GM12878 (cell line): Measurements from ENCODE around the gene DDHD1. TPM values are rescaled to one million over a fixed set of nuclear protein-coding genes. Genes with fewer than 3 reads are reported as not detected.

Experiments
- BRCA1 ChIP-seq: IDR thresholded peaks from 2 replicates; pipeline ENCODE4 v1.6.1; 2011; ENCODE audit warnings: low read depth, low read length, improper control_type of control experiment
- CBFB ChIP-seq: IDR thresholded peaks from 2 replicates; pipeline ENCODE4 v1.6.1; 2016; ENCODE audit warnings: antibody characterized with exemption, low read depth
- CHD1 ChIP-seq: IDR thresholded peaks from 2 replicates; pipeline ENCODE4 v1.6.1; 2012; ENCODE audit warnings: low read depth, low read length, improper control_type of control experiment
- CREM ChIP-seq: IDR thresholded peaks from 2 replicates; pipeline ENCODE4 v1.6.1; 2014; ENCODE audit warnings: antibody characterized with exemption, low read depth
- JUND ChIP-seq: IDR thresholded peaks from 2 replicates; pipeline ENCODE4 v1.6.1; 2012; ENCODE audit warnings: low read depth, mild to moderate bottlenecking, low read length, improper control_type of control experiment, moderate library complexity
- MEF2A ChIP-seq: IDR thresholded peaks from 2 replicates; pipeline ENCODE4 v1.6.1; 2011; ENCODE audit warnings: low read depth, mild to moderate bottlenecking, low read length, moderate library complexity; ENCODE audit not compliant: insufficient read depth
- NFYB ChIP-seq: IDR thresholded peaks from 2 replicates; pipeline ENCODE4 v1.6.1; 2011; ENCODE audit warnings: low read depth, mild to moderate bottlenecking, low read length, improper control_type of control experiment, moderate library complexity; ENCODE audit not compliant: insufficient read depth
- NR2C2 ChIP-seq: IDR thresholded peaks from 2 replicates; pipeline ENCODE4 v1.6.1; 2011; ENCODE audit warnings: borderline replicate concordance, low read depth; ENCODE audit not compliant: control insufficient read depth, insufficient read length
- RAD51 ChIP-seq: fragments of 450-650 bp; IDR thresholded peaks from 2 replicates; pipeline ENCODE4 v1.6.1; 2016; ENCODE audit warnings: moderate library complexity, mild to moderate bottlenecking, inconsistent platforms
- SMAD1 ChIP-seq: fragments of 450-650 bp; IDR thresholded peaks from 2 replicates; pipeline ENCODE4 v1.6.1; 2018; ENCODE audit warnings: mild to moderate bottlenecking, low read depth; ENCODE audit not compliant: partially characterized antibody
- SP1 ChIP-seq: IDR thresholded peaks from one replicate; pipeline ENCODE4 v1.6.1; 2011; ENCODE audit warnings: low read depth, low read length
- SPI1 ChIP-seq: IDR thresholded peaks from 2 replicates; pipeline ENCODE4 v1.6.1; 2011; ENCODE audit warnings: low read depth, mild to moderate bottlenecking, low read length, moderate library complexity, borderline replicate concordance; ENCODE audit not compliant: insufficient read depth
- SREBF2 ChIP-seq: IDR thresholded peaks from 2 replicates; pipeline ENCODE4 v1.6.1; 2012; ENCODE audit warnings: mild to moderate bottlenecking, low read length
- SUZ12 ChIP-seq: fragments of 200-600 bp; sonication (generic); IDR thresholded peaks from one replicate; pipeline ENCODE4 v1.6.1; 2018; ENCODE audit warnings: antibody characterized with exemption, mild to moderate bottlenecking; ENCODE audit not compliant: unreplicated experiment
- ZBTB40 ChIP-seq: fragments of 450-650 bp; IDR thresholded peaks from 2 replicates; pipeline ENCODE4 v1.6.1; 2016; ENCODE audit warnings: mild to moderate bottlenecking, moderate library complexity, borderline replicate concordance
- polyA plus RNA-seq, 11 experiments: library from polyadenylated mRNA; depleted of rRNA in 4 of 11; unstranded in 6 of 11; stranded (reverse) in 5 of 11; fragments of >200 nt; fragmentation: Nextera tagmentation in 4 of 11; fragmentation: Illumina TruSeq in 1 of 11; extraction: Ambion mirVana in 4 of 11; extraction: Trizol in 1 of 11; gene quantifications; 1 replicate in 1 of 11; 2 replicates in 10 of 11; pipeline versions ENCODE4 v1.2.1 to v1.2.3, GENCODE V29; 2011 to 2016; ENCODE audit warnings: inconsistent platforms in 2 of 11, missing spikeins in 2 of 11, low read depth in 1 of 11
- total RNA-seq, 4 experiments: library from RNA; depleted of rRNA in 3 of 4; stranded (reverse); fragments of >200 nt in 3 of 4; fragmentation: Illumina TruSeq in 1 of 4; extraction: Trizol in 1 of 4; gene quantifications; 2 replicates each; pipeline versions ENCODE4 v1.2.1 to v1.2.3, GENCODE V29; 2013 to 2021
- TF ChIP-seq, protein P1 (sequence below): fragments of 450-650 bp; IDR thresholded peaks from 2 replicates; pipeline ENCODE4 v1.6.1; 2017; ENCODE audit warnings: low read depth, mild to moderate bottlenecking, moderate library complexity
- TF ChIP-seq, protein P2 (sequence below): fragments of 450-650 bp; IDR thresholded peaks from 2 replicates; pipeline ENCODE4 v1.6.1; 2016; ENCODE audit warnings: mild to moderate bottlenecking
- TF ChIP-seq, protein P3 (sequence below): IDR thresholded peaks from 2 replicates; pipeline ENCODE4 v1.6.1; 2011; ENCODE audit warnings: borderline replicate concordance, low read depth, mild to moderate bottlenecking, moderate library complexity, low read length; ENCODE audit not compliant: insufficient read depth, poor library complexity, severe bottlenecking

The DDHD1 gene
- total and polyA plus RNA-seq, 10 of the 15 experiments (the other 5 are each of a cell fraction or from before 2014, with no cell fraction given): 7.7 to 52.3 (median 28.5) TPM

GRCh38 chr14:53148671-53149070 is 4.5 kb downstream of the DDHD1 start (continued):
- TF ChIP-seq, protein P1, sequence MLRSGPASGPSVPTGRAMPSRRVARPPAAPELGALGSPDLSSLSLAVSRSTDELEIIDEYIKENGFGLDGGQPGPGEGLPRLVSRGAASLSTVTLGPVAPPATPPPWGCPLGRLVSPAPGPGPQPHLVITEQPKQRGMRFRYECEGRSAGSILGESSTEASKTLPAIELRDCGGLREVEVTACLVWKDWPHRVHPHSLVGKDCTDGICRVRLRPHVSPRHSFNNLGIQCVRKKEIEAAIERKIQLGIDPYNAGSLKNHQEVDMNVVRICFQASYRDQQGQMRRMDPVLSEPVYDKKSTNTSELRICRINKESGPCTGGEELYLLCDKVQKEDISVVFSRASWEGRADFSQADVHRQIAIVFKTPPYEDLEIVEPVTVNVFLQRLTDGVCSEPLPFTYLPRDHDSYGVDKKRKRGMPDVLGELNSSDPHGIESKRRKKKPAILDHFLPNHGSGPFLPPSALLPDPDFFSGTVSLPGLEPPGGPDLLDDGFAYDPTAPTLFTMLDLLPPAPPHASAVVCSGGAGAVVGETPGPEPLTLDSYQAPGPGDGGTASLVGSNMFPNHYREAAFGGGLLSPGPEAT: peak; percentile 49; the same call in 1 of the 2 replicates
- TF ChIP-seq SP1 (no peak), BRCA1 (no peak), SUZ12 (no peak), NR2C2 (no peak), RAD51 (peak; percentile 28; the same call in 1 of the 2 replicates), CREM (peak; percentile 44; the same call in 1 of the 2 replicates), SMAD1 (peak; percentile 28), CBFB (peak; percentile 76; the same call in 1 of the 2 replicates), SPI1 (no peak), SREBF2 (no peak), NFYB (no peak), MEF2A (peak; percentile 70), CHD1 (no peak), JUND (peak; percentile 73; the same call in 1 of the 2 replicates), ZBTB40 (no peak)
- TF ChIP-seq, protein P2, sequence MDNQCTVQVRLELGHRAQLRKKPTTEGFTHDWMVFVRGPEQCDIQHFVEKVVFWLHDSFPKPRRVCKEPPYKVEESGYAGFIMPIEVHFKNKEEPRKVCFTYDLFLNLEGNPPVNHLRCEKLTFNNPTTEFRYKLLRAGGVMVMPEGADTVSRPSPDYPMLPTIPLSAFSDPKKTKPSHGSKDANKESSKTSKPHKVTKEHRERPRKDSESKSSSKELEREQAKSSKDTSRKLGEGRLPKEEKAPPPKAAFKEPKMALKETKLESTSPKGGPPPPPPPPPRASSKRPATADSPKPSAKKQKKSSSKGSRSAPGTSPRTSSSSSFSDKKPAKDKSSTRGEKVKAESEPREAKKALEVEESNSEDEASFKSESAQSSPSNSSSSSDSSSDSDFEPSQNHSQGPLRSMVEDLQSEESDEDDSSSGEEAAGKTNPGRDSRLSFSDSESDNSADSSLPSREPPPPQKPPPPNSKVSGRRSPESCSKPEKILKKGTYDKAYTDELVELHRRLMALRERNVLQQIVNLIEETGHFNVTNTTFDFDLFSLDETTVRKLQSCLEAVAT: peak; percentile 68
- TF ChIP-seq, protein P3, sequence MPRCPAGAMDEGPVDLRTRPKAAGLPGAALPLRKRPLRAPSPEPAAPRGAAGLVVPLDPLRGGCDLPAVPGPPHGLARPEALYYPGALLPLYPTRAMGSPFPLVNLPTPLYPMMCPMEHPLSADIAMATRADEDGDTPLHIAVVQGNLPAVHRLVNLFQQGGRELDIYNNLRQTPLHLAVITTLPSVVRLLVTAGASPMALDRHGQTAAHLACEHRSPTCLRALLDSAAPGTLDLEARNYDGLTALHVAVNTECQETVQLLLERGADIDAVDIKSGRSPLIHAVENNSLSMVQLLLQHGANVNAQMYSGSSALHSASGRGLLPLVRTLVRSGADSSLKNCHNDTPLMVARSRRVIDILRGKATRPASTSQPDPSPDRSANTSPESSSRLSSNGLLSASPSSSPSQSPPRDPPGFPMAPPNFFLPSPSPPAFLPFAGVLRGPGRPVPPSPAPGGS: no peak
